ENCODE results near the gene RMRP.
"Not testable (repeated sequence)": the region's sequence is repeated elsewhere in the genome, so short reads cannot be mapped to it uniquely, and the experiment has no call there.

The RMRP gene

DNA sequence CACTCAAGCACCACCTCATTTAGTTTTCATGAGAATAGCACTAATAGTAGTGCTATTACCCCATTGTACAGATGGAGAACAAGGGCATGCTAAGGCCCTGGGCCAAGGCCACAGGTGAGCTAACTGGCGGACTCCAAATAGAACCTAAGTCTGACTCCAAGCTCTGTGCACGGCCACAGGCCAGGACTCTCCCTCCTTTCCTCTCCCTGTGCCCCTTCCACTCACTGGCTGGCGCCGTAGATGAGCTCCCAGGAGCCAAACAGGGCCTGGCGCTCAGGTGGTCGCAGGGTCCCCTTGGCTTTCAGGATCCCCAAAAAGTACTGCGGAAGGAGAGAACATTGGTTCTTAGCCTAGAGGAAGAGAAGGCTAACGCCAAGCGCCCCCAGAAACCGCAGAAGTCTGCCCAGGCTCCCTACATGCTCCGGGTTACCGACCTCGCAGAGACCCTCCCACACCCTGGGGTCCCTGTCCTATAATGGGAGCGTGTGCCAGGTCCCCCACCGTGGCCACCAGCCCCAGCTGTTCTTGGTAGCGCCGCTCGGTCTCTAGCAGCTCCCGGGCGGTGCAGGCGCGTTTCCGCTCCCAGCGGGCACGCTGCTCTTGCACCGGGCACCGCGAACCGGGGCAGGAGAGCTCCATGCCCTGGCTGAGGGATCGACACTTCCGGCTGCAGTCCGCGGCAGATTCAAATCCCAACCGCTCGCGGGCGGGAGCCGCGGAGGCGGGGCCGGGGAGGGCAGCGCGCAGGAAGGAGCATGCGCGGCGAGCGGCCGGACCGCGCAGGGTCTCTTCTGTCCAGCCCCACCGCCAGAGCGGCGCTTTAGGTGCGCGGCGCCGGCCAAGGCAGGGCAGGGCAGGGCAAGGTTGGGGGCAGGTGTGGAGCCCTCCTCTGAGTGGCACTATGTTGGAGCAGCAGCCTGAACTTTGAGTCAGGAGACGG is 7.0 kb upstream of the RMRP start, which contains the start of gene ARHGEF39:
Gene ARHGEF39, minus strand, starts transcription at position 665 of the 940 bp plus-strand sequence. Its CDS starts 26 bp downstream, at position 639.
- peak; percentile 33 for DNase-seq

- DNase-seq, result no peak
These were observed 4.6 kb upstream of the RMRP start for GRCh38 chr9:35662437-35662836.

- DNase-seq, result no peak
These were observed 4.0 kb upstream of the RMRP start for GRCh38 chr9:35661756-35662350.

- no peak for DNase-seq
These were observed 3.2 kb upstream of the RMRP start for GRCh38 chr9:35660966-35661415.

GRCh38 chr9:35659340-35659739 is 1.5 kb upstream of the RMRP start:
- DNase-seq, result no peak

GRCh38 chr9:35658968-35659220 is 1.1 kb upstream of the RMRP start:
- no peak for DNase-seq

DNA sequence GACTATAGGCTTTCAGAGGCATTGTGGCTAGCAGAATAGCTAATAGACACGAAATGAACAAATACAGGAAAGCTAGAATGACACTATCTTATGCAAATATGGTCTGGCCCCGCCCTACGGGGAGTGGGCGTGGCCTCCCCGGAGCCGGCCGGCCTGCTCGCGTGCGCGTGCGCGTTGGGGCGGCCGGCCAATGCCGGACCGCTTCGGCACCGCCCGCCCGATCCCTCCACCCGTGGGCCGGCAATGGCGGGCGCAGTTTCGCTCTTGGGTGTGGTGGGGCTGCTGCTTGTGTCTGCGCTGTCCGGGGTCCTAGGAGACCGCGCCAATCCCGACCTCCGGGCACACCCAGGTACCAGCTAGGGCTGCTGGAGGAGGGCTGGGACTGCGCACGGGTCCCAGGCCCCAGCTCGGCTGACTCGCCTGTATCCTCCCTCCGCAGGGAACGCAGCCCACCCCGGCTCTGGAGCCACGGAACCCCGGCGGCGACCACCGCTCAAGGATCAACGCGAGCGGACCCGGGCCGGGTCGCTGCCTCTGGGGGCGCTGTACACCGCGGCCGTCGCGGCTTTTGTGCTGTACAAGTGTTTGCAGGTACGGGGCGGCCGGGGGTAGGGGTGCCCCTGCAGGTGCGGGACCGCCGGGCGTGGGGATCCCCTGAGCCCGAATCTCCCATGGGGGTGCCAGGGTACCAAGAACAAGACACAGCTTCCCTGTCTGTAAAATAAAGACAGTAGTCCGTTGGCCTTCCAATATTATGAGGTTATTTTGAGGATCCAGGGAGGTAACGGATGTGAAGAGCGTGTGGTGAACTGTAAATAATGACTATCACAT is 533 bp upstream of the RMRP start, which contains the start of gene CCDC107:
Gene CCDC107, plus strand, starts transcription at position 156 of the 831 bp plus-strand sequence. Its CDS starts 88 bp downstream, at position 244.
- DNase-seq, result no peak

- no peak for DNase-seq
These were observed 831 bp downstream of the RMRP start for GRCh38 chr9:35656831-35657545.

GRCh38 chr9:35656348-35656747 is 1.5 kb downstream of the RMRP start:
- DNase-seq, result no peak

- no peak for DNase-seq
These were observed 4.2 kb downstream of the RMRP start for GRCh38 chr9:35653611-35654010.

GRCh38 chr9:35652829-35653209 is 5.0 kb downstream of the RMRP start:
- no peak for DNase-seq

- no peak for DNase-seq
These were observed 5.6 kb downstream of the RMRP start for GRCh38 chr9:35651956-35652828.

DNA sequence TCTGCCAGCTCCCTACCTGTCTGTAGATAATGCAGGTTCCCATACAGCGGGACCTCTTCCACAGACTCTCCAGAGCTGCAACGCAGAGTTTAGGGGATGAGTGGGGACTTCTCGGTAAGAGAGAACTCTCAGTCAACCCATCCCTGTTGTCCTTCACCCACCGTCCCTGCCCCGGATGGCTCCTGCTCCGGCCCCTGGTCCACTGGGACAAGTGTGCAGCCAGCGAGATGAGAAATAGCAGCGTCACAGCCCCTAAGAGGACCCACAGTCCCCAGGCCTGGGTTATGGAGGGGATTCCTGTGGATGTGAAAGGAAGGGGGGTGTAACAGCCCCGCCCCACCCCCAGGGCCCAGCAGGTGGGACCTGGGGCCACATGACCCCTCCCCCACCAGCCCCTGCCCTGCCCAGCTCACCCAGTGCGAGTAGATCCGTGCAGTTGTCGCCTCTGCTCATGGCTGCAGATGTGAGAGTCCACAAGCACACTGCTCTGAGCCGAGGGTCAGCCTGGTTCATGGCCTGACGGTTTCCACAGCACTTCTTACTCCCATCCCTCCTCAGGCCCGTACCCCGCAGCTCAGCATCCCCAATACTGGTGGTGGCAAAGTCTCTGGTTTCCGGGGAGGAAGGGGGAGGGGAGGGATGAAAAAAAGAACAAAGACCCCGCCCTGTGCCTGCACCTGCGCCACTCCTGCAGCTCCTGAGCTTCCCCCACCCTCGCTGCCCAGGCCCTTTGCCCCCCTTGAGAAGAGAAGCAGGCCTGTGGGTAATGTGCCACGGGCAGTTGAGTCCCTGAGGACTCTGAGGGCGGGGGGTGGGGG is 7.3 kb downstream of the RMRP start, which contains the start of gene SIT1:
Gene SIT1, minus strand, starts transcription at position 591 of the 818 bp plus-strand sequence. Its CDS starts 78 bp downstream, at position 513.
- DNase-seq, result no peak

- DNase-seq, result no peak
These were observed 8.1 kb downstream of the RMRP start for GRCh38 chr9:35649431-35650340.

GRCh38 chr9:35646533-35647265 is 11.1 kb downstream of the RMRP start:
- DNase-seq, result peak; percentile 60

DNA sequence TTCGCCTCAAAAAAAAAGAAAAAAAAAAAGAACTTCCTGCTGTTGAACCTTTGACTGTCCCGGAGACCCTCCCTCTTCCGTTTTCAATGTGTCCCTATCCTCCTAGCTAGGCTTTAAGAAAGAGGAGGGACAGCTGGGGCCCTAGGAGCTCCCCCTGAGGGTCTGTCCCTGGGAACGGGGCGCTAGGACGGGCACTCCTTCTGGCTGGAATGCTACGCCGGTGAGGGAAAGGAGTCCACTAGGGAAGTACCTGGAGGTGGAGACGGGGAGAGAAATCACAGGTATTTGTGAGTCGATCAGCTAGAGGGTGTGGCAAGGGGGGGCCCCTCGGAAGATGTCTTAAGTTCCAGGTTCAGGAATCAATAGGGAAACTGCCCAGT is 11.7 kb downstream of the RMRP start:
- DNase-seq, result no peak

DNA sequence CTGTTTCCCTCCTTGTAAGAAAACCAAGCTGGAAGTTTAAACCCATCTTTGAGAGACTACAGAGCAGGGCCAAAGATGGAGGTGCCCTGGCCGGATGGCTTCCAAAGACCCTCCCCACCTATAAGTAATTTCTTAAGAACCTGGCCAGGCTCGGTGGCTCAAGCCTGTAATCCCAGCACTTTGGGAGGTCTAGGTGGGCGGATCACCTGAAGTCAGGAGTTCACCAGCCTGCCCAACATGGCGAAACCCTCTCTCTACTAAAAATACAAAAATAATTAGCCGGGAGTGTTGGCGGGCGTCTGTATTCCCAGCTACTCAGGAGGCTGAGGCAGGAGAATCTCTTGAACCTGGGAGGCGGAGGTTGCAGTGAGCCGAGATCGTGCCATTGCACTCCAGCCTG is 12.1 kb downstream of the RMRP start:
- DNase-seq, result not testable (repeated sequence)

DNA sequence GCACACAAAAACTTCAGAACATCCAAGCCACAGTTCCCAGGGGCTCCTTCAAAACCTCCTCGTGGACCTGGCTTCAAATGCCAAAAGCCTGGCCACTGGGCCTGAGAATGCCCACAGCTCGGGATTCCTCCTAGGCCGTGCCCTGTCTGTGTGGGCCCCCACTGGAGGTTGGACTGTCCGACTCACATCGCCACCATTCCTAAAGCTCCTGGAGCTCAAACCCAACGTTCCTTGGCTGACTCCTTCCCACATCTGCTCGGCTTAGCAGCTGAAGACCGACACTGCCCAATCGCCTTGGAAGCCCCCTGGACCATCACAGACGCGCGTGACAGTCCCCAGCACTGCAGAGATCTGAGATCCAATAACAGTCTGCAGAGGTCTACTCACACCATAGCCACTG is 14.8 kb downstream of the RMRP start:
- DNase-seq, result no peak

DNA sequence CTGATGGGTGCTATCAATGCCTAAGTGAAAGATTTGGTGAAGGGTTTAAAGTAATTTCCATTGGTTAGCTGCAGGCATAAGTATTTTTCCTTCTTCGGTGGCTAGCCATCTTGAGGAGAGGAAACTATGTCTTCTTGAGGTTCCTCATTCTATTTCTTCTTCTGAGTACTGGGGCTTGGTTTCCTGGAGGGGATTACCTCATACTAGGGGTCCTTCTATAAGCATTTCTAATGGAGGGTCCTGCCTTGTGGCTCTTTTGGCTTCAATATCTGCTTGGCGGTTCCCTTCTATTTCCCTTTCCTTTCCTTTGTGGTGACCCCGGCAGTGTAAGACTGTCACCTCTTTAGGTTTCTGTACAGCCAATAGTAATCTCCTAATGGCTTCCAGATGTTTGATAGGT is 16.3 kb downstream of the RMRP start:
- DNase-seq, result not testable (repeated sequence)
